Activated T-cell treated with anti-CD3 and anti-CD28 coated beads, Interleukin-2, amount 50 U/mL, for 1 hour (primary cell): ENCODE data around the gene ARFGEF2.
"Not testable (repeated sequence)": the region's sequence is repeated elsewhere in the genome, so short reads cannot be mapped to it uniquely, and the experiment has no call there.

Experiments used
- DNase-seq: peaks from one replicate; pipeline ENCODE4 v3.0.0-alpha.2; 2020

ARFGEF2 gene

DNA sequence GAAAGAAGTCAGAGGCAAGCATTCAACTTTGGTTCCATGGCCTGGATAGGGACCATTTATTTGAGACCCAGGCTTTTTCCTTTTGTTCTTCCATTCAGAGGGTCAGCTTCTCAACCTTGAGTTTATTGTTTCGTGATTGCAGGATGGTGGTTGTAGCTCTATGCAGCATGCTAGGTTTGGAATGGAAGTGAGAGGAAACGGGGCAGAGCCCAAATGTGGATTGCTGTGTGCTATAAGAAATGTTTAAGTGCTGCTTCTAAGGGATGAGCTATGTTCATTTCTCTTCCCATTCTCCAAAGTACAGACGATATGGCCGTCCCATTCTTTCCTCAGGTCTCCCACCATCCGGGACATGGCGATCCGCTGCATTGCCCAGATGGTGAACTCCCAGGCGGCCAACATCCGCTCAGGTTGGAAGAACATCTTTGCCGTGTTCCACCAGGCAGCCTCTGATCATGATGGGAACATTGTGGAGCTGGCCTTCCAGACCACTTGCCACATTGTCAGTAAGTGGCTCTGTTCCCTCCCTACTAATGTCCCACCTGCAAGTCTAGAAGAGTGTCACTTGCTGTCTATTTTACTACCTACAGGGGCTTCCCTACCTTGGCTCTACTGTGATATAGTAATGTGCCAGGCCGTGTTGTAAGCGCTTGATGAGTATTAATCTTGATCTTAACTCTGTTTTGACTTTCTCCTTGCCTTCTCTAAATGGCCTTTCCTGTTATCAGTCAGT lies 88.6 kb downstream of the ARFGEF2 start:
- DNase-seq = no peak

DNA sequence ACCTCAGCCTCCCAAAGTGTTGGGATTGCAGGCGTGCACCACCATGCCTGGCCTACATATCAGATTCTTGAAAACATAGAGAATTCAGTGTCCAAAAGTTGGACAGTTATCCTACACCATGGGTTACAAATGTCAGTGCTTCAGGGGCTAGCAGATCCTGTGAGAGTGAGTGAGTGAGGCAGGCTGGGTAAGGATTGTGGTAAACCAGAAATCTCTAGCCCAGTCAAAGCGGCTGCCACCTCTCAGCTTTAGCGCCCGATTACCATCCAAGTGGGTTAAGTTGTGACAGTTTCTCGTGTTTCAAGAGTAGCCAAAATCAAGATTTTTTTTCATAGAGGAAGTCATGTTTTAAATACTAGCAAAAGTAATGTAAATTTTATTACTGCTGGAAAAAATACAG lies 102.7 kb downstream of the ARFGEF2 start:
- no peak for DNase-seq

DNA sequence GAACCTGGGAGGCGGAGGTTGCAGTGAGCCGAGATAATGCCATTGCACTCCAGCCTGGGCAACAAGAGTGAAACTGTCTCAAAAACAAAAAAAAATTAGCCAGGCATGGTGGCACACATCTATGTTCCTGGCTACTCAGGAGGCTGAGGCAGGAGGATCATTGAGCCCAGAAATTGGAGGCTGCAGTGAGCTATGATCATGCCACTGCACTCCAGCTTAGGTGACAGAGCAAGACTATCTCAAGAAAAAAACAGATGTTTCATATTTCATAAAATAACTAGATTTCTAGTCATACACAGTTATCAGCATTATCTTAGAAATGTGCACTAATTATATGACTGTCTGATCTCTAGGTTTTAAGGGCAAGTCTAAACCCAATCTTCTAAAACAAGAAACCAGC lies 106.7 kb downstream of the ARFGEF2 start:
- not testable (repeated sequence) for DNase-seq

DNA sequence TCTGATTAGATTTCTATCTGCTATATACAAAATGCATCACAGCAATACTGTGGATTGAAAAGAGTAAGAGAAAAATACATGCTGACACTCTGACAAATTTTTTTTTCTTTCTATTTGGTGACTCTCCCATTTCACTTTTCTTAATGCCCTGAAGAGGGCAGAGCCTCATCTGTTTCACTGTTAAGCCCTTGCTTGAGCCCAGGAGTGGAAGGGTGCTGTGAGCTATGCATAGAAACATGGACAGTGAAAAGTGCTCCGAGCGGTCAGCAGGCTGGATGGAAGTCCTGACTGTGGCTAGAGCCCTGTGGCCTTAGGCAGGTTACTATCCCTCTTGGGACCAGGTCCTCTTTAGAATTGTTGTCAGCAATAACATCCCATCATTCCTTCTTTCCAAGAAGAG lies 107.2 kb downstream of the ARFGEF2 start:
- no peak for DNase-seq

DNA sequence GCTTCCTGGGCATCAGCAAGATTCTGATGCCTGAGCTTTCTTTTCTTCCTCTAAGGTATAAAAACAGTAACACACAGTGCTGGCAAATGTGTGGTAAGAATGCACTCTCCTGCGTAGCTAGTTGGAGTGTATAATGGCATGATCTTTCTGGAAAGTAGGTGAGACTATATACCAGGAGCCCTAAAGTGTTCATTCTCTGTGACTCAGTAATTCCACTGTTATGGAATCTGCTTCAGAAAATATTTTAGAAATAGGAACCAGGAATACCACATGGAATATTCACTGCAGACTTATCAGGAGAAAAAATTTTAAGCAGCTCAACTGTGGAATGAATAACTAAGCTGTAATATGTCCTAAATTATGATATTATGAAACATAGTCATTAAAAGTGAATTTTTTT lies 107.7 kb downstream of the ARFGEF2 start:
- DNase-seq = no peak

DNA sequence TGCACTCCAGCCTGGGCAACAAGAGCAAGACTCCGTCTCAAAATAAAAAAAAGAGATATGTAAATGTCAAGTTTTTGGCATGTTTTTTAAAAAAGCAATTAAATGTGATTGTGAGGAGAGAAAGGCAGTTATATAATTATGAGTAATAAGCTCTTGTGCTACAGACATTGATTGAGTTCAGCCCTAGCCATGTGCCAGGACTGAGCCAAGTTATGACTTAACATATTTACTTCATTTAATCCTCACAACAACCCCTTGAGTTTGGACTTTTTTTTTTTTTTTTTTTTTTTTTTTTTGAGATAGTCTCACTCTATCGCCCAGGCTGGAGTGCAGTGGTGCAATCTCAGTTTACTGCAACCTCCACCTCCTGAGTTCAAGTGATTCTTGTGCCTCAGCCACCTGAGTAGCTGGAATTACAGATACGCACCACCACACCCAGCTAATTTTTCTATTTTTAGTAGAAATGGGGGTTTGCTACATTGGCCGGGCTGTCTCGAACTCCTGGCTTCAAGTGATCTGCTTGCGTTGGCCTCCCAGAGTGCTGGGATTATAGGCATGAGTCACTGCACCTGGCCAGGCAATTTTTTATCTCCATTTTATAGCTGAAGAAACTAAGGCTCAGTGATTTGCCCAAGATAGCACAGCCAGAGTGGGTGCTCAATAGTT lies 109.6 kb downstream of the ARFGEF2 start:
- no peak for DNase-seq

DNA sequence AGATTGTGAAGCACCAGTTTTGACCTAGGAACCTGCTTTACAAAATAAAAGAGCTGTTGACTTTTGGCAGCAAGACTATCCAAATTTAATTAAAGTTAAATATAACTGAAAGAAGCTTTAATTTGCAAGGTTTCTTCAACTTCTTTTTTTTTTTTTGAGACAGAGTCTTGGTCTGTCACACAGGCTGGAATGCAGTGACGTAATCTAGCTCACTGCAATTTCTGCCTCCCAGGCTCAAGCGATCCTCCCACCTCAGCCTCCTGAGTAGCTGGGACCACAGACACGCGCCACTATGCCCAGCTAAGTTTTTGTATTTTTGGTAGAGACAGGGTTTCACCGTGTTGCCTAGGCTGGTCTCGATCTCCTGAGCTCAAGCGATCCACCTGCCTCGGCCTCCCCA lies 110.9 kb downstream of the ARFGEF2 start:
- DNase-seq = no peak

DNA sequence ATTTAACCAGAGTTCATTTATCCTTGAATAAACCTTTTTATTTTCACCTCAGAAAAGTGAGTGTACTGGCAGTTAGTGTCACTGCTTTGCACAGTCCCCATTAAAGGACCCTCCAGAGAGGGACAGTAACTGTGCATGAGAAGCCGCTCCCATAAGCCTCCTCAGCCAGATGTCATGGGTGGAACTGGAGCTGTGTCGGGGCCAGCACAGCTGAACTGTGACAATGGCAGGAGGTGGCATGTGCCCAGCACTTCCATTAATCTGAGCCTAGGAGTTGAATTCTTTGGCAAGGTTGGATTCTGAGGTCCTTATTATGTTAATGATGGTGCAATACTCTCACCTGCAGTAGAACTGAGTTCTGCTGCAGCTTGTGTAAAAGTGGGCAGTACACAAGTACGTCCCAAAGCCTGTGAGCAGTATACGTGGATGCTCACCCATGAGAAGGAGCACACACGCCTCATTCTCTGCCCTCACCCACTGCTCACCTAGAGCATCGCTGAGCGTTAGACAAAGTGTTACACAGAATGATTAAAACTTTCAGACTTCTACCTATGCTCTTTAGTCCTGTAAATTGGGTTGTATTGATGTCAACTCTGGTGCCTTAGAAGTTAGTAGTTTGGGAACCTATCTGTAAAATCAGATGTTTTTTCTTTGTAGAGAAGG lies 112.7 kb downstream of the ARFGEF2 start:
- DNase-seq = no peak

DNA sequence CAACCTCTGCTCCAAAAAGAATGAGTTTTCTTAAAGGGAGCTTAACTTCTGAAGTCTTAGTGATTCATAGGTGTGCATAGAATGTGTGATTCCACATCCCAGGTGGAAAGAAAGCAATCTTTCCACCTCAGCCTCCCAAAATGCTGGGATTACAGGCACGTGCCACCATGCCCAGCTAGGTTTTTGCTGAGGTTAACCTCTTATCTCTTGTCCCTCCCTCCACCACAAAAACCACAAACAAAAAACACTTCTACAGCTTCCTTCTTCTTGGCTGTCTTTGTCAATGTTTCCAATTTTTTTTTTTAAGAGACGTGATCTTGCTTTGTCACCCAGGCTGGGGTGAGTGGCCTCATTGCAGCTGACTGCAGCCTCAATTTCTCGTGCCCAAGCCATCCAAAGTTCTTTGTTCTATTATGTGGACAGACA lies 116.5 kb downstream of the ARFGEF2 start:
- peak; percentile 24 for DNase-seq

DNA sequence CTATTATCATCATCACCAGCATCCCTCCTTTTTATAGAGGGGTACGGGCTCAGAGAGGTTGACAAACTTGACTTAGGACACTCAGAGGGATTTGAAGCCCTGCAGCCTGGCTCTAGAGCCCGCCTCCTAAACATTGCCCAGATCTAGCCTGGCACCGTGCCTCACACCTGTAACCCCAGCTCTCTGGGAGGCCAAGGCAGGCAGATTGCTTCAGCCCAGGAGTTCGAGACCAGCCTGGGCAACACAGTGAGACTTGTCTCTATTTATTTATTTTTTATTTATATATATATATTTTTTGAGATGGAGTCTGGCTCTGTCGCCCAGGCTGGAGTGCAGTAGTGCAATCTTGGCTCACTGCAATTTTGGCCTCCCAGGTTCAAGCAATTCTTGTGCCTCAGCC lies 118.3 kb downstream of the ARFGEF2 start:
- no peak for DNase-seq

DNA sequence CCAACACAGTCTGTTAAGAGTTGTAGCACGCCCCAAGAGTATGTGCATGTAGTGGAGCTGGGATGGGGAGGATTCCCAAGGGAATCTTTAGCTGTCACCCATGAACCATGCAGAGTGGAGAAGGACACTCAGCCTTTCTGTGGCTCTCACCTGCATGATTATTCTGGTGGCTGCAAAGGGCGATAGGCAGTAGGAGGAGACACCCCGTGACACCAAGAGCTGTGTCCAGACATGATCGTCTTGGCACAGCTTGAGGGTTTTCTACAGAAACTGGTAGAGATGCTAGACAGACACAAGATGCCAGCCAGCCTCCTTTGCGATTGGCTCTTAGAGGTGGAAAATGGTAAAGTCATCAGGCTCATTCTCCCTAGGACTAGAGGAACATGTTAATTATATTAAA lies 121.5 kb downstream of the ARFGEF2 start:
- DNase-seq = no peak

DNA sequence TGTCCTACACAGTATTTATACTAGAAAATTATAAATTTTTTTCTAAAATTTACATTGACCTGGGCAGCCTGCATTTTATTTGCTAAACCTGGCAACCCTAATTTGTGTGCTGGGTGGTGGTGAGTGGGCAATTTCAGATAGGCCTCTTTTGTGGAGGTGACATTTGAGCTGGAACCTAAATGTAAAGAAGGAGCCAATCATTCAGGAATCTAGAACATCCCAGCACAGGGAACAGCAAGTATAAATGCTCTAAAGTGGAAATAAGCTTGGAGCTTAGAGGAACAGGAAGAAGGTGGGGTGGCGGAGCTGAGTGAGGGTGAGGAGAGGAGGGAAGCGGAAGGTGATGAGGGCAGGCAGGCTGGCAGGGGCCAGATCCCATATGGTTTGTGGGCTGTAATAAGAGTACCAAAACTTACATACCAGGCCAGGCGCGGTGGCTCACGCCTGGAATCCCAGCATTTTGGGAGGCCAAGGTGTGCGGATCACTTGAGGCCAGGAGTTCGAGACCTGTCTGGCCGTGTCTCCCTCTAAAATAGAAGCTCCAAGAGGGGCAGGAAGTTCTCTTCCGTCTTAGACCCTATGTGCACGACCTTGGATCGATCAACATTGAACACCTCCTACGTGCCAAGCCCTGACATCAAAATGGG lies 124.1 kb downstream of the ARFGEF2 start:
- DNase-seq = no peak

DNA sequence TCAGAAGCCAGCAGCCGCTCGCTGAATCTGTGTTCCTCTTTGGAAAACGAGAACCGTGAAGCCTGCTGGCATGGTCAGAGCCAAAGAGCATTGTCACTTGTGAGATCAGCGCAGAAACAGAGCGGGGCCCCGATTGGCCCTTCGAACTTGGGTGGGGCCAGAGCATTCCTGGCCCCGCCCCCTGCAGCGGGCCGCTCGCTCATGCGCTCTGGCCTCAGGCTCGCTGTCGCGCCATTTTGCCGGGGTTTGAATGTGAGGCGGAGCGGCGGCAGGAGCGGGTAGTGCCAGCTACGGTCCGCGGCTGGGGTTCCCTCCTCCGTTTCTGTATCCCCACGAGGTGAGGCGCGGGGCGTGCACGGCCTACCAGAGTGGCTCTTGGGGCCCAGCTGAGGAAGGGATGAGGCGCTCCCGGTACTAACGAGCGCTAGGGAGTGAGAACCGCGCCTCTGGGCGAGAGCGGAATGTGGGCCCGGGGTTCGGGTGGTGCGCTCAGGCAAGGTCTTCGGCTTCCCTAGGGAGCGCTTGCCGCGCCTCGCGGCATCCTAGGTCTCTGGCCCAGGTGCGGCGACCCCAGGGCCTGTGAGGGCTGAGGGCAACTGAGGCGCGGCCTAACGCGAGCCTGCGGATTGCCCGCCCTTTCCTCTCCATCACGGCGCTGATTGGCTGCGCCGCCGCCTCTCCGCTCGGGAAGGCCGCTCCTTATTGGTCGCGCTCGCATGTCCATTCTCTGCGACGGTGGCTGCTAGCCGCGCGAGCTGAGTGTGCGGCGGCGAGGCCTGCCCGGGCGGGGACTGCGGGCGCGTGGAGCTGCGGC lies 124.8 kb downstream of the ARFGEF2 start, which contains the start of gene CSE1L:
TSS of gene CSE1L (plus strand) at position 226 of the 814 bp plus-strand sequence. CDS start 12,152 bp downstream, outside the sequence.
- peak; percentile 98 for DNase-seq

DNA sequence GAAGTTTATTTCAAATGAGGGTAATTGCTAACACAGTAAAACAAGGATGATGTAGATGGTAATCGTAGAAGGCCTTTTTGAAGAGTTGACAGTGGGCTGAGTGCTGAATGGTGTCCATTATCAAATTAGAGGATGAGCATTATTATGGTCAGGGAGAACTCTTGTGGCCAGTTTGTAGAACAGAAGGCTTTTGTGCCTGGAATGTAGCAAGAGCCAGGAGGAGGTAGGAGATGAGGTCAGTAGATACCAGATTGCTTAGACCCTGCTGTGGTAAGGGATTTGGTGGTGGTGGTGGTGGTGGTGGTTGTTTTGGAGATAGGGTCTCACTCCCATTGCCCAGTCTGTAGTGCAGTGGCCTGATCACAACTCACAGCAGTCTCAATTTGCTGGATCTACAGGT lies 130.8 kb downstream of the ARFGEF2 start:
- no peak for DNase-seq

DNA sequence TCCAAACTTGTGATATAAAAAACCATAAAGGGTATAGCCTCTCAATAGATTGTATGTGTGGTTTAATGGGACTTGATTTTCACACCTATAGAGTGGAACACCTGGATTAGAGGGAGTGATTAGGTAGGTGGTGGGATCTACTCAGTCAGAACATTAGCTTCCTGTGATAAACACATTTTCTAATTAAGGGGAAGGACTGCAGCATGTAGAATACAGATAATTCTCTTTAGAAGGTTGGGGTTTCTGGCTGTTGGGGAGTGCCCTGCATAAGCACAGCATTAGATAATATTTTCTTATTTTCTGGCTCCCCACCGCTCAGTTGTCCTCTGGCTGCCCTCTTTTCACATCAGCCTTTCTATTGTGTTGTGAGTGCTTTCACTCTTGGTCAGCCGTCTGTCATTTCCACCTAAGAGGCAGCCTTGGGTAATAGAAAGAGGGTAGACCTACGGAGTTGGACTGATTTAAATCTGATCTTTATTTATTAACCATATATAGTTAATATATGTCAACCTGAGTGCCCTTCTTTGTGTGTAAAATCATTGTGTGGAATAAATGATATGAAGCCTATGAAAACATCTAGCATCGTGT lies 132.6 kb downstream of the ARFGEF2 start:
- no peak for DNase-seq

DNA sequence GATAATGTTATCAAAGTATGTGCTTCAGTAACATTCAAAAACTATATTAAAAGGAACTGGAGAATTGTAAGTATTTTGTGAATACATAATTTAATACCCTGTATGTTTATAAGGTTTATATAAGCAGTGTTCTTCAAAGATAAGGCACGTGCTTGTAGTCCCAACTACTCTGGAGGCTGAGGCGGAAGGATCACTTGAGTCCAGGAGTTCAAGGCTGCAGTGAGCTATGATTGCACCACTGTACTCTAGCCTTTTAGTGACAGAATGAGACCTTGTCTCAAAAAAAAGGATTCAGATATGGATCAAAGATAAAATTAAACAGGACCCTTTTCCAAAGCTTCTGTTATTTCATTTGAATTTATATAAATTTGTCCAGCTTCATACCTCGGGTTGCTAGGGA lies 141.8 kb downstream of the ARFGEF2 start:
- no peak for DNase-seq

DNA sequence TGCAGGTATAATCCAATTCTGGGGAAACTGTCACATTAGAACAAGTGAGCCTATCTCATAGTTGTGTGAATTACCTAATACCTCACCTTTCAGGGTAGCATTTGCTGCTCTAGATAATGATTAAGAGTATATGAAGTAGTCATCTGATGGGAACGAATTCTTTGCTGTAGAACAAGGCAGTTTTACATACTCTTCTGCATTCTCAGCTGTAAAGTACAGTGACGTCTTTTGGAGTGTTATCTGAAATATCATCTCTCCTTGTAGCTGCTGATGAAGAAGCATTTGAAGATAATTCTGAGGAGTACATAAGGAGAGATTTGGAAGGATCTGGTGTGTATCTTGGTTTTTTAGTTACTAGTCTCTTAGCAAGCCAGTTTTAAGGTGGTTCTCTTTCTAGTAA lies 153.0 kb downstream of the ARFGEF2 start:
- no peak for DNase-seq

DNA sequence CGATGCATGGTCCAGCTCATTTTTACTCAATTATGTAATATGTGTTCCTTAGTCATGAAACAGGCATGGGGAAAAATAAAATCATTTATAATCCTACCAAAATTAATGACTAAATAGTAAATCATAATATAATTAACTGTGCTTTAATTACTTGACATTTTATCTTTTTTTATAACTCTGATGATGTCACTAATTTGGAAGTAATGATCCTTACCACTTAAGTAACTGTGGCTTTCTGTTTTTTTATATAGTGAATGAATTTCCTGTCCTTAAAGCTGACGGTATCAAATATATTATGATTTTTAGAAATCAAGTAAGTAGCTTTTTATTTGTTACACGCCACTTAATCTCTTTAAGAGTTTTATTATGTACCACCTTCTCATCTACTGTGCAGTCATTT lies 156.8 kb downstream of the ARFGEF2 start:
- DNase-seq = no peak

DNA sequence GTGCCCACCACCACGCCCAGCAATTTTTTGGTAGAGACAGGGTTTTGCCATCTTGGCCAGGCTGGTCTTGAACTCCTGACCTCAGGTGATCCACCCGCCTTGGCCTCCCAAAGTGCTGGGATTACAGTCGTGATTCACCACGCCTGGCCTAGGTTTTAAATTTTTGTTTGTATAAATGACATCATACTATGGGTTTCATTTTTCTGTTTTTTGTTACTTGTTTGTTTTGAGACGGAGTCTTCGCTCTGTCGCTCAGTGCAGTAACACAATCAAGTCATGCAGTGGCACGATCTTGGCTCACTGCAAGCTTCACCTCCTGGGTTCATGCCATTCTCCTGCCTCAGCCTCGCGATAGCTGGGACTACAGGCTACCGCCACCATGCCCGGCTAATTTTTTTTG lies 160.8 kb downstream of the ARFGEF2 start:
- DNase-seq = not testable (repeated sequence)
